Measurements from ENCODE around the gene MAN1C1.

MAN1C1 gene

DNA sequence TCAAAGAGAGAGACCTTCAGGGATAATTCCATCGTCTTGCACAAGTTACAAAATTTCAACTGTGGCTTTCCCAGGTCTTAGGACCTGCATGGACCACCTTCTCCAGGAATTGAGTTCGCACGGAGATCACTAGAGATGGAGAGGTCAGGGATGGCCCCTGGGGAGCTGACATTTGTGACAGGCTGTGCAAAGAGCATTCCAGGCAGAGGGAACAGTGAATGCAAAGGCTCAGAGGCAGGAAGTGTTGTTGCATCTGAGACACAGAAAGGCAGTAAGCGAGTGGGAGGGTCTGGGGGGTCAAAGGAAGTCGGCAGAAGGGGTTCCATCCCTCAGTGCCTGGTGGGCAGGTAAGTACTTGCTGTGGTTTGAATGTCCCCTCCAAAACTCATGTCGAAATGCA is 173.9 kb downstream of the MAN1C1 start:
- Histone ChIP-seq H3K27ac (no peak overlapping the region), H3K4me3 (no peak overlapping the region)
- TF ChIP-seq CTCF (IDR thresholded peaks at IDR 0.05), result no peak
- DNase-seq (ENCODE audit: low spot score), result no peak

DNA sequence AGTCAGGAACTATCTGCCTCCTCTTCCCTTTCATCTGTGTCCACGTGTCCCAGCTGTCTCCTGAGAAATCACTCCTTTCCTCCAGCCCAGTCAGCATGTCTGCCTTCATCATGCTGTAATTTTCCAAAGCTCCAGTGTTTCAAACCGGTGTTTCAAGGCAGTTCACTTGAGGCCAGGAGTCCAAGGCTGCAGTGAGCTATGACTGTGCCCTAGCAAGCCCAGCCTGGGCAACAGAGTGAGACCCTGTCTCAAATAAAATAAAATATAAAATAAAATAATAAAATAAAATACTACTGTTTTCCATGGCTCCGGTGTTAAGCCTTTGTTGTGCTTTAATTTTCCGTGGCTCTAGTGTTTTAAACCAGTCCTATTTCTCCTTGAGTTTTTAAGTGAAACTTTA is 175.5 kb downstream of the MAN1C1 start:
- no peak for TF ChIP-seq CTCF (IDR thresholded peaks at IDR 0.05)

GRCh38 chr1:25793585-25794170 is 177.1 kb downstream of the MAN1C1 start:
- no peak overlapping the region for H3K4me3 ChIP-seq
- no peak for TF ChIP-seq CTCF (IDR thresholded peaks at IDR 0.05)
- DNase-seq (ENCODE audit: low spot score), result no peak
- peak overlapping the region in 1 of 2 donors; percentile 10 for H3K27ac ChIP-seq

More for the DNA sequence above, 175.5 kb downstream of the MAN1C1 start:
- no peak for DNase-seq (ENCODE audit: low spot score)
- H3K4me3 ChIP-seq, result no peak overlapping the region
- no peak overlapping the region for H3K27ac ChIP-seq

- no peak overlapping the region for H3K4me3 ChIP-seq
- no peak for TF ChIP-seq CTCF (IDR thresholded peaks at IDR 0.05)
- H3K27ac ChIP-seq, result no peak overlapping the region
- DNase-seq (ENCODE audit: low spot score), result no peak
Observed at GRCh38 chr1:25794325-25794724, 177.7 kb downstream of the MAN1C1 start.

DNA sequence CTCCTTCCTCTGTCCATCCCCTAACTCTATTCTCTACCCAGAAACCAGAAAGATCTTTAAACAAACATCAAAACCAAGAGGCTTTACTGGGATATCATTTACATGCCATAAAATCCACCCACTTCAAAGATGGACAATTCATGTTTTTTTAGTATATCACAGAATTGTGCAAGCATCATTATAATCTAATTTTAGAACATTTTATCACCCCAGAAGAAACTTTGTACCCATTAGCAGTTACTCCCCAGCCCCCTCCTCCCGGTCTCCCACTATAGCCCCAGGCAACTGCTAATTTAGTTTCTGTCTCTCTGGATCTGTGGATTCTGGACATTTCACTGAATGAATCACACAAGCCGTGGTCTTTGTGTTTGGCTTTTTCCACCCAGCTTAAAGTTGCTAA is 178.6 kb downstream of the MAN1C1 start:
- TF ChIP-seq CTCF (IDR thresholded peaks at IDR 0.05), result no peak
- no peak overlapping the region for H3K27ac ChIP-seq
- no peak for DNase-seq (ENCODE audit: low spot score)
- H3K4me3 ChIP-seq, result no peak overlapping the region

DNA sequence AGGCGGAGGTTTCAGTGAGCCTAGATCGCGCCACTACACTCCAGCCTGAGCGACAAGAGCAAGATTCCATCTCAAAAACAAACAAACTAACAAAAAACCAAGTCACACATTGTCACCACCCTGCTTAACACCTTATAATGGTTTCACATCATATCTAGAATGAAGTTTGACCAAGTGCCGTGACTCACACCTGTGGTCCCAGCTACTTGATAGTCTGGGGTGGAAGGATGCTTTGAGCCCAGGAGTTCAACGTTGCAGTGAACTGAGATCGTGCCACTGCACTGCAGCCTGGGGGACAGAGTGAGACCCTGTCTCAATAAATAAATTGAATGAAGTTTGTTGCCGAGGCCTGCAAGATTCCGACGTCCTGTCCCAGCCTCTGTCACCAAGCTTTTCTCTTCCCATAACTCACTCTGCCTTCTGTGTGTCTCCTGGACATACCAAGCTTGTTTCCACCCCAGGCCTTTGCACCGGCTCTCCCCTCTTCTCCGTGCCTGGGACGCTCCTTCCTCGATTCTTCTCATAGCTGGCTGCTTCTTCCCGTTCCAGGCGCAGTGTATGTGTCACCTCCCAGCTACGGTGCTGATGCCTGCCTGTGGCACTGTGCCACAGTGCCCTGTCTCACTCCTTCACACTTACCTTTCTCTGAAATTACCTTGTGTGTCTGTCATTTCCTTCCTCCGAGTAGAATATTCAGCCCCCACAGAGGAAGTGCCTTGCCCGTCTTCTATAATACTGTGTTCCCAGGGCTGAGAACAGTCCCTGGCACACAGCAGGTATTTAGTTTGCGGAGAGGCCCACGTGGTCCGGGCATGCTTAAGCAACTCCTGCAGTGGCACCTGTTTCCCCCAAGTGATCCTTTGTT is 179.6 kb downstream of the MAN1C1 start:
- no peak for DNase-seq (ENCODE audit: low spot score)
- no peak for TF ChIP-seq CTCF (IDR thresholded peaks at IDR 0.05)
- Histone ChIP-seq H3K4me3 (no peak overlapping the region), H3K27ac (no peak overlapping the region)

Measured in coronary artery (tissue), 2 donors.